Measurements from ENCODE around the gene ERFE.

- TF ChIP-seq CTCF (IDR thresholded peaks at IDR 0.05; ENCODE audit: low read length): no peak
- no peak for TF ChIP-seq EZH2phosphoT487 (IDR thresholded peaks at IDR 0.05; ENCODE audit: low read length)
Measured at GRCh38 chr2:238137885-238138284, 20.9 kb upstream of the ERFE start.
